HepG2 (cell line): ENCODE results near the gene MAGIX. TPM values are rescaled to one million over a fixed set of nuclear protein-coding genes. Genes with fewer than 3 reads are reported as not detected.

Experiments
- ATAC-seq: fragments of 200-7000 bp; cut with Tn5 transposase; 3 replicates; pipeline ENCODE4 v1.9.1; 2020; ENCODE audit warnings: mild to moderate bottlenecking, moderate library complexity
- BruUV-seq: library from RNA; stranded (reverse); fragments of 400-500 nt; replicated peaks from 2 replicates; lab custom pipeline; 2021; lab: Mats Ljungman, UMichigan
- CTCF ChIA-PET: fragments of 300-600 bp; formaldehyde crosslinking; extraction: SDS; loops from one replicate; lab custom pipeline; 2021; ENCODE audit warnings: low total read pairs, inconsistent platforms, low intra/inter-chr PET ratio; lab: Yijun Ruan, JAX
- POLR2A ChIA-PET: fragments of 350-600 bp; sonication (Branson Sonifier 250); formaldehyde crosslinking; loops from one replicate; lab custom pipeline; 2020; ENCODE audit warnings: antibody characterized with exemption, inconsistent platforms; lab: Yijun Ruan, JAX
- DNase-seq: peaks from one replicate; pipeline ENCODE4 v3.0.0-alpha.2; 2015; ENCODE audit warnings: low spot score
- FAIRE-seq: peaks from 3 replicates; lab custom pipeline; 2011; peaks lifted over from hg19 to GRCh38; lab: Jason Lieb, UNC
- H2AFZ ChIP-seq: one replicate; pipeline ENCODE4 v1.6.1; 2011; ENCODE audit warnings: low read length, inconsistent platforms
- H3K27ac ChIP-seq: fragments of 300-600 bp; 3 replicates; pipeline ENCODE4 v1.8.0; 2011; ENCODE audit warnings: mixed run types, mild to moderate bottlenecking, mixed read lengths, low read length, inconsistent platforms; ENCODE audit not compliant: insufficient read depth; ENCODE audit errors: extremely low read length
- H3K27me3 ChIP-seq, 2 experiments: fragments of 200-600 bp in 1 of 2; 2 replicates in 1 of 2; 3 replicates in 1 of 2; pipeline versions ENCODE4 v1.6.0 to v1.8.0; 2011; ENCODE audit warnings: low read length in 2 of 2, mild to moderate bottlenecking in 2 of 2, moderate library complexity in 2 of 2, inconsistent platforms in 1 of 2; ENCODE audit not compliant: insufficient read depth in 2 of 2, control insufficient read depth in 1 of 2
- H3K36me3 ChIP-seq, 2 experiments: fragments of 200-600 bp in 1 of 2; replicated peaks in 1 of 2; 2 replicates in 1 of 2; 3 replicates in 1 of 2; pipeline versions ENCODE4 v1.5.1 to v1.8.0; 2011; ENCODE audit warnings: low read length in 2 of 2, inconsistent platforms in 1 of 2; ENCODE audit not compliant: insufficient read depth in 2 of 2, control insufficient read depth in 1 of 2
- H3K4me1 ChIP-seq: 2 replicates; pipeline ENCODE4 v1.5.1; 2012; ENCODE audit warnings: low read length, inconsistent platforms; ENCODE audit not compliant: insufficient read depth
- H3K4me2 ChIP-seq: 2 replicates; pipeline ENCODE4 v1.6.0; 2011; ENCODE audit warnings: low read depth, low read length, inconsistent platforms
- H3K4me3 ChIP-seq, 3 experiments: fragments of 200-600 bp in 1 of 3; sonication (generic), shearing (Covaris generic) in 1 of 3; replicated peaks in 1 of 3; 2 replicates each; pipeline ENCODE4 v1.5.1; 2011 to 2016; ENCODE audit warnings: low read length in 3 of 3, inconsistent platforms in 2 of 3, low read depth in 2 of 3, mild to moderate bottlenecking in 2 of 3, control low read depth in 1 of 3, mixed read lengths in 1 of 3; ENCODE audit not compliant: insufficient read depth in 1 of 3
- H3K79me2 ChIP-seq: one replicate; pipeline ENCODE4 v1.6.1; 2011; ENCODE audit warnings: low read length, inconsistent platforms; ENCODE audit not compliant: insufficient read depth
- H3K9ac ChIP-seq: 2 replicates; pipeline ENCODE4 v1.6.0; 2011; ENCODE audit warnings: mild to moderate bottlenecking, low read depth, low read length, inconsistent platforms; ENCODE audit not compliant: insufficient read depth
- H3K9me3 ChIP-seq: 2 replicates; pipeline ENCODE4 v1.5.1; 2012; ENCODE audit warnings: mild to moderate bottlenecking, low read length
- H4K20me1 ChIP-seq: 2 replicates; pipeline ENCODE4 v1.6.0; 2011; ENCODE audit warnings: inconsistent platforms, mild to moderate bottlenecking, low read length, moderate library complexity; ENCODE audit not compliant: insufficient read depth
- FOSL1 ChIP-seq: sonication (generic); formaldehyde crosslinking; IDR thresholded peaks from 2 replicates; pipeline ENCODE4 v1.9.0; 2021; ENCODE audit warnings: missing genetic modification reagents, borderline replicate concordance
- GABPB1 ChIP-seq: IDR thresholded peaks from 2 replicates; pipeline ENCODE4 v1.6.1; 2016; ENCODE audit warnings: mild to moderate bottlenecking, missing genetic modification reagents, moderate library complexity, missing compliant biosample characterization
- GMEB1 ChIP-seq: sonication (generic); formaldehyde crosslinking; IDR thresholded peaks from 2 replicates; pipeline ENCODE4 v1.5.1; 2020; ENCODE audit warnings: missing genetic modification reagents, mild to moderate bottlenecking, borderline replicate concordance
- KDM4B ChIP-seq: sonication (generic); formaldehyde crosslinking; IDR thresholded peaks from 2 replicates; pipeline ENCODE4 v1.4.0; 2020; ENCODE audit warnings: missing genetic modification reagents
- LCORL ChIP-seq, 2 experiments: fragments of 450-650 bp in 1 of 2; sonication (generic) in 1 of 2; formaldehyde crosslinking in 1 of 2; IDR thresholded peaks; 2 replicates each; pipeline versions ENCODE4 v1.5.0 to v1.6.1; 2017 to 2020; ENCODE audit warnings: antibody characterized with exemption in 1 of 2, missing genetic modification reagents in 1 of 2
- MAFK ChIP-seq, 2 experiments: IDR thresholded peaks in 1 of 2; conservative IDR thresholded peaks in 1 of 2; 2 replicates each; pipeline ENCODE4 v1.6.1; 2011; ENCODE audit warnings: improper control_type of control experiment in 2 of 2, low read length in 2 of 2
- NFYB ChIP-seq: sonication (generic); formaldehyde crosslinking; IDR thresholded peaks from 2 replicates; pipeline ENCODE4 v1.4.0; 2020; ENCODE audit warnings: missing genetic modification reagents
- PITX1 ChIP-seq: sonication (generic); formaldehyde crosslinking; IDR thresholded peaks from 2 replicates; pipeline ENCODE4 v1.5.1; 2020; ENCODE audit warnings: mild to moderate bottlenecking, missing genetic modification reagents
- PREB ChIP-seq: sonication (generic); formaldehyde crosslinking; IDR thresholded peaks from 2 replicates; pipeline ENCODE4 v1.4.0; 2020; ENCODE audit warnings: missing genetic modification reagents
- PTBP1 ChIP-seq: fragments of 200-400 bp; formaldehyde crosslinking; IDR thresholded peaks from 2 replicates; pipeline ENCODE4 v1.6.1; 2018; ENCODE audit warnings: low read length, low read depth; ENCODE audit not compliant: poor library complexity, severe bottlenecking
- RORA ChIP-seq: sonication (generic); formaldehyde crosslinking; IDR thresholded peaks from 2 replicates; pipeline ENCODE4 v1.5.0; 2020; ENCODE audit warnings: mild to moderate bottlenecking, missing genetic modification reagents, moderate library complexity
- SPEN ChIP-seq: sonication (generic); formaldehyde crosslinking; IDR thresholded peaks from 2 replicates; pipeline ENCODE4 v1.5.1; 2020; ENCODE audit warnings: low read depth, mild to moderate bottlenecking, missing genetic modification reagents
- ZGPAT ChIP-seq: IDR thresholded peaks from 2 replicates; pipeline ENCODE4 v1.6.1; 2016; ENCODE audit warnings: mild to moderate bottlenecking
- ZNF33B ChIP-seq: sonication (generic); formaldehyde crosslinking; IDR thresholded peaks from 2 replicates; pipeline ENCODE4 v1.5.1; 2020; ENCODE audit warnings: mild to moderate bottlenecking, missing genetic modification reagents
- ZNF512 ChIP-seq: sonication (generic); formaldehyde crosslinking; IDR thresholded peaks from 2 replicates; pipeline ENCODE4 v1.4.0; 2020; ENCODE audit warnings: mild to moderate bottlenecking, missing genetic modification reagents
- ZNF570 ChIP-seq: sonication (generic); formaldehyde crosslinking; IDR thresholded peaks from 2 replicates; pipeline ENCODE4 v1.4.0; 2020; ENCODE audit warnings: mild to moderate bottlenecking, missing genetic modification reagents, borderline replicate concordance
- ZNF644 ChIP-seq: IDR thresholded peaks from 2 replicates; pipeline ENCODE4 v1.6.1; 2016; ENCODE audit warnings: low read depth
- ZNF660 ChIP-seq: sonication (generic); formaldehyde crosslinking; IDR thresholded peaks from 2 replicates; pipeline ENCODE4 v1.5.1; 2020; ENCODE audit warnings: mild to moderate bottlenecking, low read depth, missing genetic modification reagents, borderline replicate concordance
- ZNF879 ChIP-seq: sonication (generic); formaldehyde crosslinking; IDR thresholded peaks from 2 replicates; pipeline ENCODE4 v1.8.1; 2023; ENCODE audit warnings: missing genetic modification reagents
- WGBS: methylation state at CpG from one replicate; pipeline ENCODE4 v1.1.6; 2017; ENCODE audit warnings: low lambda C conversion rate; 5-methylcytosine and 5-hydroxymethylcytosine counted together
- in situ Hi-C: cut with HindIII; loops from 2 replicates; pipeline ENCODE4 v1.10.0; 2017; ENCODE audit warnings: low pct_unique_long_range_greater_than_20kb; ENCODE audit not compliant: extremely low pct_ligation_motif_present
- intact Hi-C: fragments of 100-400 bp; cut with micrococcal nuclease; formaldehyde crosslinking; loops from one replicate; pipeline ENCODE4 v1.10.0; 2022; ENCODE audit not compliant: unreplicated experiment
- polyA plus RNA-seq, 8 experiments: library from polyadenylated mRNA; depleted of rRNA in 3 of 8; stranded (reverse) in 7 of 8; unstranded in 1 of 8; fragments of >200 nt; fragmentation: Illumina TruSeq in 4 of 8; extraction: Trizol in 4 of 8; gene quantifications; 2 replicates each; pipeline versions ENCODE4 v1.2.1 to v1.2.3, GENCODE V29; 2011 to 2016; ENCODE audit warnings: low read depth in 4 of 8, missing spikeins in 1 of 8, mixed read lengths in 1 of 8; ENCODE audit not compliant: insufficient read depth in 1 of 8
- total RNA-seq, 5 experiments: library from RNA; depleted of rRNA; stranded (reverse); fragments of >200 nt; fragmentation: Illumina TruSeq; extraction: Trizol; gene quantifications; 2 replicates each; pipeline ENCODE4 v1.2.3, GENCODE V29; 2016; ENCODE audit warnings: low read depth in 1 of 5

The MAGIX gene
- total and polyA plus RNA-seq, 2 of the 13 experiments (the other 11 are each of a cell fraction or from before 2014, with no cell fraction given), result 0.63 to 1.2 TPM

GRCh38 chrX:49204709-49205108, 42.2 kb downstream of the MAGIX start (continued):
- TF ChIP-seq ZNF512 (CRISPR knock-in tag), result no peak
- no peak for TF ChIP-seq LCORL (IDR thresholded peaks at IDR 0.05)
- TF ChIP-seq LCORL (CRISPR knock-in tag; IDR thresholded peaks at IDR 0.05), result no peak

GRCh38 chrX:49205443-49205842, 42.9 kb downstream of the MAGIX start:
- Histone ChIP-seq H3K27me3 (no peaks in the 10 kb centered on the region), H3K9me3 (no peaks in the 10 kb centered on the region), H4K20me1 (no peaks in the 10 kb centered on the region), H3K79me2 (no peaks in the 10 kb centered on the region), H3K27ac (no peak overlapping the region), H3K9ac (no peak overlapping the region), H3K4me3 (no peak overlapping the region), H3K4me2 (no peak overlapping the region), H2AFZ (no peak overlapping the region), H3K4me1 (peaks cover 8% of the 10 kb centered on the region), H3K36me3 (no peaks in the 10 kb centered on the region)
- WGBS, result no CpG with 5 or more reads among the region's 13 CpGs
- ATAC-seq (no peak), DNase-seq (no peak), FAIRE-seq (no peak)
- no TSS peak for BruUV-seq
- intact Hi-C loops (no loop called here), in situ Hi-C loops (no loop called here)
- ChIA-PET CTCF (no interaction called here), POLR2A (no interaction called here)
- TF ChIP-seq ZNF879 (CRISPR knock-in tag) (no peak), ZGPAT (no peak), SPEN (CRISPR knock-in tag) (no peak), PREB (CRISPR knock-in tag) (no peak), KDM4B (no peak), ZNF660 (CRISPR knock-in tag) (no peak), RORA (CRISPR knock-in tag) (no peak), MAFK (conservative IDR thresholded peaks at IDR 0.05 in 1 of 2, IDR thresholded peaks at IDR 0.05 in 1 of 2; ENCODE audit: low read length in 2 of 2) (no peak), ZNF570 (CRISPR knock-in tag) (no peak), NFYB (CRISPR knock-in tag) (no peak), GABPB1 (CRISPR knock-in tag) (no peak), GMEB1 (CRISPR knock-in tag) (no peak), FOSL1 (no peak), ZNF644 (no peak), PITX1 (no peak), PTBP1 (no peak), ZNF33B (CRISPR knock-in tag) (no peak)
